ENCODE measurements around the gene MICU2. TPM values are rescaled to one million over a fixed set of nuclear protein-coding genes. Genes with fewer than 3 reads are reported as not detected.

Gene MICU2
- polyA plus RNA-seq, 6 donors from 2014 or later = 36.0 to 51.4 (median 40.0) TPM

DNA sequence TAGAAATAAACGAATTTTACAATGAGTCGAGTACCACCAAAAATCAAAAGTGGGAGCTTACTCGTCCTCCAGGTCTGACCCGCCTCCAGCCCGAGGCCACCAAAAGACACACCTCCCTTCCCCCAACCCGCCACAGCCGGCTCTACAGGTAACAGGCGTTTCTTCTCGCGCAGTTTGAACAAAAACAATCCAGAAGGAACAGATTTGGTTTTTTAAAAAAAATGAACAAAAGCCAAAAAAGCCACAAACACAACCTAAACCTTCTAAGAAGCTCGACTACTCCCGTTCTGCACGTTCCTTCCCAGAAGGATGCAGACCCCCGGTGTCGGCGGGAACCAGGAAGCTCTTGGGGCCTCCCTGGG is 145.5 kb downstream of the MICU2 start:
- Mint-ChIP-seq H3K4me3 (peak overlapping the region; percentile 86 to 96 (median 93)), H3K4me1 (peaks cover 28 to 48% (median 38%) of the 10 kb centered on the region in 3 donors), H3K27ac (peak overlapping the region; percentile 74 to 97 (median 88)), H3K36me3 (no peaks in the 10 kb centered on the region), H3K27me3 (peaks cover 0 to 7% (median 0%) of the 10 kb centered on the region in 3 donors), H3K9me3 (peaks cover 0 to 4% (median 0%) of the 10 kb centered on the region in 7 donors)
- DNase-seq (peak; percentile 40), ATAC-seq (ENCODE audit: low read depth in 2 of 2) (peak in 1 of 2 donors; percentile 18)

DNA sequence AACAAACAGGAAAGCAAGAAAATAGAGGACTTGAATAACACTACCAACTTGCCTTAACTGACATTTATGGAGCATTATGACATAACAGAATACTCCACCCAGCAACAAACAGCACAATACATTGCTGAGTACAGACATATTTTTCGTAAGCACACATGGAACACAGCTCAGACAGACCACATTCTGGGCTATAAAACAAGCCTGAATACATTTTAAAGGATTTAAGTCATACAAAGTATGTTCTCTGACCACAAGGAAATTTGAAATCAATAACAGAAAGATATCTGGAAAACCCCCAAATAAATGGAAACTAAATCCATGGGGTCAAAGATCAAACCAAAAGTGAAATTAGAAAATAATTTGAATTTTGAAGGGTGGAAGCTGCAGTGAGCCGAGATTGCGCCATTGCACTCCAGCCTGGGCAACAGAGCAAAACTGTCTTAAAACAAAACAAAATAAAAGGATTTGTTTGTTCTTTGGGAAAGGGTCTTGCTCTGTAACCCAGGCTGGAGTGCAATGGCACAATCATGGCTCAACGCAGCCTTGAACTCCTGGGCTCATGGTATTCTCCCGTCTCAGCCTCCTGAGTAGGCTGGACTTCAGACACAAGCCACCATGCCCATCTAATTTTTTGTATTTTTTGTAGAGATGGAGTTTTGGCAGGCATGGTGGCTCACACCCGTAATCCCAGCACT is 150.4 kb downstream of the MICU2 start:
- Mint-ChIP-seq H3K4me3 (peak overlapping the region in 2 of 8 donors; percentile 21 to 68), H3K4me1 (peaks cover 31 to 49% (median 45%) of the 10 kb centered on the region in 3 donors), H3K27ac (peak overlapping the region in 1 of 6 donors; percentile 85), H3K9me3 (peaks cover 0 to 12% (median 6%) of the 10 kb centered on the region in 7 donors), H3K36me3 (peaks cover 7 to 13% of the 10 kb centered on the region in 2 donors), H3K27me3 (no peaks in the 10 kb centered on the region)
- ATAC-seq (ENCODE audit: low read depth in 2 of 2) (no peak), DNase-seq (no peak)

DNA sequence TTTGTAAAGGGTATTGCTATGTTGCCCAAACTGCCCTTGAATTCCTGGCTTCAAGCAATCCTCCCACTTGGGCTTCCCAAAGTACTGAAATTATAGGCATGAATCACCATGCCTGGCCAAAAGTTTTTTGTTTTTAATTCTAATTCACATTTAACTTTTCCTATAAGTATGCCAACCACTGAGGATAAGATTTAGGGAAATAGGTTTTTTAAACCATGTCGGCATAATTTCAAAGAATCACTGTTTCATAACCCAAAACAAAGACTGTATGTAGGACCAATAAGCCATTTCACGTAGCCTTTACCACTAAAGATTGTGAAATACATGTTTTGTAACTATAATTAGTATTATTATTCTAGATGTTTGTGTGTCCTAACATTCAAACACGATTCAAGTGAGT is 153.0 kb downstream of the MICU2 start:
- no peak for DNase-seq
- Mint-ChIP-seq H3K36me3 (peaks cover 7 to 13% of the 10 kb centered on the region in 2 donors), H3K9me3 (peaks cover 0 to 12% (median 6%) of the 10 kb centered on the region in 7 donors), H3K4me3 (no peak overlapping the region), H3K27ac (no peak overlapping the region), H3K27me3 (no peaks in the 10 kb centered on the region), H3K4me1 (peaks cover 26 to 39% (median 35%) of the 10 kb centered on the region in 3 donors)
- no peak for ATAC-seq (ENCODE audit: low read depth in 2 of 2)

DNA sequence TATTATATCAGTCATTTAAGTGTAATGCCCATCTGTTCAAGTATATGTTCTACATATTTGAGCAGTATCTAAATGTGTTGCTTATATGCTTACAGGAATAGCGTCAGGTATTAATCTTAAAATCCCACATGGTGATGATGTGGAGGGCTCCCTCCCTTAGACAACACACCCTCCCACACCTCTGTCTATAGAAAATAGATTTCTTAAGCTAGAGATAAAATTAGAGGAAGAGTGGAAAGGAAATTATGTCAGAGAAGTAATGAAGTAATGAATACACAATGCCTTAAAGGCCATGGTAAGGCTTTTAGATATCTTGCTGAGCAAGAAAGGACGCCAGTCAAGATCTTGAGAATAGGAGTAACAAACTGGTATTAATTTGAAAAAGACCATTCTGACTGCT is 157.3 kb downstream of the MICU2 start:
- Mint-ChIP-seq H3K4me3 (no peak overlapping the region), H3K27me3 (no peaks in the 10 kb centered on the region), H3K36me3 (no peaks in the 10 kb centered on the region), H3K4me1 (peaks cover 34 to 56% (median 45%) of the 10 kb centered on the region in 3 donors), H3K9me3 (no peaks in the 10 kb centered on the region), H3K27ac (peak overlapping the region in 2 of 6 donors; percentile 14 to 76)
- DNase-seq = no peak
- no peak for ATAC-seq (ENCODE audit: low read depth in 2 of 2)

DNA sequence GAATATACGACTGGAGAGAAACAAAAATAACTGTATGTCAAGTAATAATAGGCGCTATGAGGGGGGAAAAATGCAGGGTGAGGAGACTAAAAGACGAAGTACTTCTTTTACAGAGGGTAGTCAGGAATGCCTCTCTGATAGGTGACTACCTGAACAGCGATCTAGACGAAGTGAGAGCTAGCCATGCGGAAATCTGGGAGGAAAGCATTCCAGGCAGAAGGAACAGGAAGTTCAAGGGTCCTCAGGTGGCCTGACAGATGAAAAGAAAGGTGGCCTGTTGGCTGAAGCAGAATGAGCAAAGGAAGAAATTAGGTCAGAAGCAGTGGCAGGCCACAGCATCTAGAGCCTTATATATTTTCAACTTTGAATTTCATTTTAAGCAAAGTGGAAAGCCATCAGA is 158.2 kb downstream of the MICU2 start:
- H3K9me3 Mint-ChIP-seq = no peaks in the 10 kb centered on the region
- peaks cover 39 to 64% (median 50%) of the 10 kb centered on the region in 3 donors for H3K4me1 Mint-ChIP-seq
- no peak for DNase-seq
- no peak overlapping the region for H3K4me3 Mint-ChIP-seq
- H3K36me3 Mint-ChIP-seq = no peaks in the 10 kb centered on the region
- H3K27ac Mint-ChIP-seq = peak overlapping the region in 3 of 6 donors; percentile 6 to 29 (median 10)
- H3K27me3 Mint-ChIP-seq = no peaks in the 10 kb centered on the region
- no peak for ATAC-seq (ENCODE audit: low read depth in 2 of 2)

DNA sequence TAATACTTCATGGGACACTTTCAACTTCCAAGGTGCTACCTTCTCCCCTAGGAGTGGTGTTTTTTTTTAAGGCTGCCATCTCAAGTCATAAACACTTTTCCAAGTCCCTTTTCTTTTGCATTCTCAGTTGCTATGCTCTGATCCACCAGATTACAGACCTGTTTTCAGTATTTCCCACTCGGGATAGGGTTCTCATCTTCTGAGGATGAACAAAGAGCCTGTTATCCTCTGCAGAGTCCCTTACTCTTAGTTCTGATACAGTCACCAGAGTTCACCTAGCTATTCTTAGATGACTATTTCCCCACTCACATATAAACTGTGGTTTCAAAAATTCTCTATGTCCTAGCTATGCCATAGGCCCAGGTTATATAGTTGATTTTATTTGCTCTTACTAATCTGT is 160.8 kb downstream of the MICU2 start:
- Mint-ChIP-seq H3K4me1 (peaks cover 46 to 62% (median 62%) of the 10 kb centered on the region in 3 donors), H3K27me3 (no peaks in the 10 kb centered on the region), H3K9me3 (peaks cover 0 to 3% (median 0%) of the 10 kb centered on the region in 7 donors), H3K27ac (peak overlapping the region in 3 of 6 donors; percentile 4 to 57 (median 47)), H3K4me3 (no peak overlapping the region), H3K36me3 (peaks cover 4 to 5% of the 10 kb centered on the region in 2 donors)
- no peak for DNase-seq
- no peak for ATAC-seq (ENCODE audit: low read depth in 2 of 2)

Other genes with a start within 250 kb of the MICU2 start
- gene ZDHHC20, start 144.9 kb downstream of the MICU2 start, polyA plus RNA-seq (ENCODE audit: low read depth in 6 of 6) = 10 to 100 TPM; 12.5 to 27.9 (median 24.5) TPM
- gene FGF9, start 66.9 kb upstream of the MICU2 start, polyA plus RNA-seq (ENCODE audit: low read depth in 6 of 6) = under 1 TPM; 0.11 to 0.64 (median 0.33) TPM

All from naive B cell (primary cell).